ENCODE data around the gene TC2N. TPM values are rescaled to one million over a fixed set of nuclear protein-coding genes. Genes with fewer than 3 reads are reported as not detected.
"Not testable (repeated sequence)": the region's sequence is repeated elsewhere in the genome, so short reads cannot be mapped to it uniquely, and the experiment has no call there.

The TC2N gene
- total RNA-seq, 1 donor from 2014 or later, result 5.7 TPM

DNA sequence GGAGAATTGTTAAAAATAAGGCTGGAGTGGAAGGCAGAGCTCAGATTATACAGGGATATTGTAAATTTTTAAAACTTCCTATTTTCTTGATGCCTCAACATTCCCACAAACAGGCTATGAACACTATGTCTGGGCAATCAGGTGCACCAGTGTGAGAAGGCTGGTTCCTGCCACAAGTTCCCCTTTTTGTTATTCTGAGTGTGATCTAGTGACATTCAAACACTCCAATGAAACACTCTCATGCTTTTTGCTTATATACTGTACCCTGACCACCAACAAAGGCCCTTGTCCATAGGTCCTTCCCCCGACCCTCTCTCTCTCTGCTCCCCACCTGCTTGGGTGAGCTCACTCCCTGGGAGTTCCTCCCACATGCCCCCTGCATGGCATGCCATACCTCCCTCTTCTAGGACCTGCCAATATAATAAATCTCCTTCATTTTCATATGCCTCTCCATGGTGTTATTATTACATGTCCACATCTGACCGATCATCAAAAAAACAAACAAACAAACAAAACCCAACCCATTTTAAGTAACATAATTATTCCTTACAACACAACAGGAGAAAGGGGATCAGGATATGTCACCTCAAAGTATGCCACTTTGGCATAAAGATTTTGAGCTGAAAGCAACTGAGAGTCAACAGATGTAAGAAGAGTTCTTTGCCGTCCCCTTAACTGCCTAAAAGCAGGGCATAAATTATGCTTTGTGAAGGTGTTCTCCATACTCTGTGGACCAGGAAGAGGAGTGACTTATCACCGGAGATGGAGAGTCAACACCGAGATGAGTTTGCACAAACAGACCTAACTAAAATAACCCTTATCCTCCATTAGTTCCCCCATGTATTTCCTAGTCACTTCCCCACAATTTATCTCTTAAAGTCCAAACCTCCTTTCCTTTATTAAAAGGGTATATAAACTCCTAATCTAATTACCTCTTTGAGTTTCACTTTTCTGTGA is 92.9 kb downstream of the TC2N start:
- DNase-seq (ENCODE audit: low spot score in 2 of 2) (no peak), FAIRE-seq (no peak)

DNA sequence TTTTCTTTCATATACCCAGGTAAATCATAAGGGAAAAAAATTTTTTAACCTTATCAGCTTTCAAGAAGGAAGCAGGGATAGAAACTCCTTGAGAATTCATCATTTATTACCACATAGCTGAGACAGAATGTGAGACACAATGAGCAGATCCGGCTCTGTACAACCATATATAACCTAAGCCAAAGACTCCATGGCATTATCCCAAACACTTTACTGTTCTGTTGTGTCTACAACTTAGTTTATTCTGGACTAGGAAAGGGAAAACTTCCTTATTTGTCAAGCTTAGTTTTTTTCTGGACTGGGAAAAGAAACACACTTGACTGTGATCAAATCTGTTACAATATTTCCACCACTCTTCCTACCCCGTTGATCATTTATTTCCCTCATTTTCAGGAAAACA is 97.2 kb downstream of the TC2N start:
- FAIRE-seq, result no peak
- DNase-seq (ENCODE audit: low spot score in 2 of 2), result no peak

DNA sequence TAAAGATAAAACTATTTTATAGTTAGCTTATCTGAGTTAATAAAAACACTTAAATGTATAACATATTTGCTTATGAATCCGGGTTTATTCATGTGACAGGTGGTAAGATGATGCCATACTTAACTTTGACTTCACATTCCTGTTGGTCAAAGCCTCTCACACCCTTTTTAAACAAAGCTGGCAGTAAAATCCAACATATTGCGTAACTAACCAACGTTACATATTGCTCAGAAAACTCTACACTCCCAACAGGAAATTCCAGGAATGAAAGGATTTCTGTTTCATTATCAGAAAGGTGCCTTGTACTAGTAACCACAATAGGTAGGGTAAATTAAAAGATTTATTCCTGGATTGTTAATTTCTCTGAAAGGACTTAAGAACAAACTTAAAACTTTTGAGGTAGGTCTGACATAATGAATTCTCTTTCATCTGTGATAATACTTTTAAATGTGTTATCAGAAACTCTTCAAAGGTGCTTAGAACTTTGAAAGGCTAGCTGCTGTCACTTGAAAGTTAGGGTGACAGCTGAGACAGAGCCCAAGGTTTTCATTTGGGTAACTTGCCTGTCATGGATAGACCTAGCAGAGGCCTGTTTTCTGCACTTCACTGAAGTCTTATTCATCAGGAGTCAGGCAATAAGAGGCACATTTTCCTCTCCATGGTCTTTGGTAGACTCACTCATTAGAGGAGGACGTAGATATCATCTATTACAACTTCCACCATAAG is 111.6 kb downstream of the TC2N start:
- no peak for DNase-seq (ENCODE audit: low spot score in 2 of 2)
- FAIRE-seq, result no peak

GRCh38 chr14:91754819-91755218 is 112.5 kb downstream of the TC2N start:
- DNase-seq (ENCODE audit: low spot score in 2 of 2), result no peak
- FAIRE-seq, result no peak

- no peak for FAIRE-seq
- DNase-seq (ENCODE audit: low spot score in 2 of 2), result no peak
Measured at GRCh38 chr14:91754185-91754584, 113.2 kb downstream of the TC2N start.

DNA sequence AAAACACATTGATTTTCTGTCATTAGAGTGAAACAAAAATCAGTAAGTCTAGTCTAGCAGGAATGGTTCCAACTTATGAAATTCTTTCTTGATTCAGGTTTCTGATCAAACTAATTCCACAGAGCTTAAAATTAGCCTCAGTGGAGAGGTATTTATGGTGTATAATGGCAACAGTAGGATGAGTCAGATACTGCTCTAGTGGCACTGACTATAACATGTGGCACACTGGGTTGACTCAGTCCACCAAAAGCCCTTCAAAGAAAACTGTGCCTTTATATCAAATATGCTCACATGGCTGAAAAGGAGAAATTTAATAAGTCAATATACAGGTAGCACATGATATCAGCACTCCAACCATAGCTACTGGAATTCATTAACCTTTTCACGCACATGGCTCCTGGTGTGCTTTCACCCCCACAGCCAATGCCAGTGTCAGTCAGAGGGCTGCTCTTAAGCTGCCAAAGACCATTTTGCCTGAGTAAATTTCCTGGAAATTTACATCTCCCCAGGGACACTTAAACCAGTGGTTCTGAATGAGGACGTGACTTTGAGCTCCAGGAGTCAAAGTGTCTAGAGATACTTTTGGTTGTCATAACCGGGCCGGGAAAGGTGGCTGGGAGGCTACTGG is 113.7 kb downstream of the TC2N start:
- FAIRE-seq, result no peak
- DNase-seq (ENCODE audit: low spot score in 2 of 2), result no peak

DNA sequence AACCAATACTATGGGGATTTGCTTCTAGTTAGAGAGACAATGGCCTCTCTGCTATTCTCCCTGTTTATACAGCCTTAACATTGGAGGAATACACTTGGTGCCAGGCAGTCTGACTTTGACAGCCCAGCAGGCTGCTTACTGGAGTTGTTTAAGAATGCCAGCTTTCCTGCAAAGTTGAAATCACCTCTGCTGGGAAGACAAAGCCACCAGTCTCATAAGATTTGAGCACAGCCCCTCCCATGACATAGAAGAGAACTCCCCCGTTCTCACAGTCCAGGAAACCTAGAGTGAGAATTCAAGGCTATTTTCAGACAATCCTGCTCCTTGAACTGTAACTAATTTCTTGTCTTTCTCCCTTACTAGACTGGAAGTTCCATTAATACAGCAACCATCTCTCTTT is 114.4 kb downstream of the TC2N start:
- DNase-seq (ENCODE audit: low spot score in 2 of 2), result no peak
- FAIRE-seq, result no peak

GRCh38 chr14:91751719-91752118 is 115.6 kb downstream of the TC2N start:
- DNase-seq (ENCODE audit: low spot score in 2 of 2) (no peak), FAIRE-seq (no peak)

DNA sequence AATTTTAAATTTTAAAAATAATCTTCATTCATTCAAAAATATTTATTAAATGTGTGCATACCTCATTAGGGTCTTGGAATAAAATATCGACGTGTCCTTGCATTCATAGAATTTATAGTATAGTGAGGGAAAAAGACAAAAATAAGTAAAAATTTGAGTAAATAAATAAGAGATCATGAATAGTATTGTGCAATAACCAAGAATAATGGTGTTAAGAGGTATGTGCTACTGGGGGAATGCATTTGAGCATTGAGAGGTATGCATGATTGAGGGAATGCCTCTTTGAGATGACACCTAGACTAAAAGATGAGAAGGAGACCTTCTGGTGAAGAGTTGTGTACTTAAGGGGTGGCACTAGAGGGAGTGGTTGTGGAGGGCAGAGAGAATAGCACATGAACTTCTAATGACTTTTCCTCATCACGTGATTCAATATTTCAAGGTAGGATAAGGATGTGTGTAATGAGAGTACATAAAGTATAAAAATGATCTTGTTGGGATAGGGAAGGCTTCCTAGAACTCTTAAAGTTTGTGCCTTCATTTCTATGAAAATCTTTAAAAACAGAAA is 116.6 kb downstream of the TC2N start:
- FAIRE-seq (no peak), DNase-seq (ENCODE audit: low spot score in 2 of 2) (no peak)

DNA sequence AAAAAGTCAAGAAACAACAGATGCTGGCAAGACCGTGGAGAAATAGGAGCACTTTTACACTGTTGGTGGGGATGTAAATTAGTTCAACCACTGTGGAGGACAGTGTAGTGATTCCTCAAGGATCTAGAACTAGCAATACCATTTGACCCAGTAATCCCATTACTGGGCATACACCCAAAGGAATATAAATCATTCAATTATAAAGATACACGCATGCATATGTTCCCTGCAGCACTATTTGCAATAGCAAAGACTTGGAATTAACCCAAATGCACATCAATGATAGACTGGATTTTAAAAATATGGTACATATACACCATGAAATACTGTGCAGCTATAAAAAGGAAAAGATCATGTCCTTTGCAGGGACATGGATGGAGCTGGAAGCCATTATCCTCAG is 117.5 kb downstream of the TC2N start:
- FAIRE-seq, result no peak
- DNase-seq (ENCODE audit: low spot score in 2 of 2), result no peak

DNA sequence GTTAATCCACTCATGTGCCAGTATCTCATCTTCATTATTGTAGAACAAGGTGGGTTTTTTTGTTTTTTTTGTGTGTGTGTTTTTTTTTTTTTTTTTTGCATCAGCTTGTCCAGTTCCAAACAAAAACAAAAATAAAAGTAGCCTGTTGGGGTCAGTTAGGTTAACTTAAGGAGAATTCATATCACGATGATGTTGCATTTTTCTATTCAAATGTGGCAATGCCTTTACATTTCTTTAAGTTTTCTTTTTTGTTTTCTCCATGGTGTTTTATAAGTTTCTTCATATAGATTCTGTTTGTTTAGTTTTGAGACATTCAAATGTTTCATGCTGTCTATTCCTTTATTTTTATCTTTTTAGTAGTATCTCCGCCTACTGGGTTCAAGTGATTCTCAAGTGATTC is 119.3 kb downstream of the TC2N start:
- DNase-seq (ENCODE audit: low spot score in 2 of 2), result no peak
- no peak for FAIRE-seq

DNA sequence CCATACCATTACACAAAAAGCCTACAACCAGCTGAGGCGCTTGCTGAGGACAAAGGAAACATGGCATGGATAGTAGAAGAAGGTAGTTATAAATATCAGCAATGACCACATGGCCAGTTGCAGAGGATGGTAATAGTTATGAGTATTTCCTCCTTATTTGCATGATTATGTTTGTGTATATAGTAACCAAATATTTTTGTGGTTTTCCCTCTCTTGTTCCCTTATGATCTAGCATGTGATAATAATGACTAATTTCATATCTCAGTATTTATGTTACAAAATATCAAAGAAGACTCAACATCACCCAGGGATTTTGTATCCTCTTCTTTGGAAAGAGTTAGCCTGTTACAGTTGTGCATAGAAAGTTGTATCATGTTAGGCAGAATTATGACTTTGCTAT is 122.0 kb downstream of the TC2N start:
- no peak for FAIRE-seq
- no peak for DNase-seq (ENCODE audit: low spot score in 2 of 2)

GRCh38 chr14:91744068-91744480 is 123.3 kb downstream of the TC2N start:
- FAIRE-seq (no peak), DNase-seq (ENCODE audit: low spot score in 2 of 2) (no peak)

GRCh38 chr14:91743305-91743653 is 124.1 kb downstream of the TC2N start:
- no peak for FAIRE-seq
- no peak for DNase-seq (ENCODE audit: low spot score in 2 of 2)

DNA sequence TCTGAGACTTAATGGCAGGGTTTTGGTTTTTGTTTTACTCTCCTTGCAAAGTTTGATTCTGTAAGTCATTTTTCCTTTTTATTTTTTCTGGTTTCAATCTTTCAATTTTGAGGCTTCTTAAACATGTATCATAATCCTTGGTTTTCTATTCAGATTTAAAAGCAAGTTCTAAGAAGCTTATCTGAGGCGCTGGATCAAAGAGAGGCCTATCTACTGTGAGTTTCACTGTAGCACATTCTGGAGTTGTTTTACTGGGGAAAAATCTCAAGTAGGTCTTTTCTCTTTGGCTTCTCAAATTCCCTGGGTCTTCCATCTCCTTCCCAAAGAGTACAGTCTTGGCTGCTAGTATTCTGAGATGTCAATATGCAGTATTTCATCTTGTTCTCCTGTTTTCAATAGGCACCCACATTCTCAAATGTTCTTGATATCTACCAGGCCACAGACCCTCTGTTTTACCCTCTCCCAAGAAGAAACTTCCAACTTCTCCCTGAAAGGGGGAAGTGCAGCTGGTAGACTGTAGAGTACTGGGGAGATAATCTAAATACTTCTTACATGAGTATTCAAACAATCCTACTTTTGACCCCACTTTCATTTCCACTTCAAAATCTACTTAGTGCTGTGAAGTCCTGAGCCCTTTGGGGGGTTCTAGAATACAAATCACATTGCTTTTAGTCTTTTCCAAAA is 124.6 kb downstream of the TC2N start:
- no peak for FAIRE-seq
- no peak for DNase-seq (ENCODE audit: low spot score in 2 of 2)

DNA sequence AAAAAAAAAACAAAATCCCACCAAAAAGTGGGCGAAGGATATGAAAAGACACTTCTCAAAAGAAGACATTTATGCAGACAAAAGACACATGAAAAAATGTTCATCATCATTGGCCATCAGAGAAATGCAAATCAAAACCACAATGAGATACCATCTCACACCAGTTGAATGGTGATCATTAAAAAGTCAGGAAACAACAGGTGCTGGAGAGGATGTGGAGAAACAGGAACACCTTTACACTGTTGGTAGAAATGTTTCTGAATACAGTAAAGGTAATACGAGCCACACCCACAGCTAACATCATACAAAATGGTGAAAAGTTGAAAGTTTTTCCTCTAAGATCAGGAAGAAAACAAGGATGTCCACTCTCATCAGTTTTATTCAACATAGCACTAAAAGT is 127.5 kb downstream of the TC2N start:
- not testable (repeated sequence) for FAIRE-seq; DNase-seq (ENCODE audit: low spot score in 2 of 2)

GRCh38 chr14:91737619-91738018 is 129.7 kb downstream of the TC2N start:
- DNase-seq (ENCODE audit: low spot score in 2 of 2) (no peak), FAIRE-seq (no peak)

DNA sequence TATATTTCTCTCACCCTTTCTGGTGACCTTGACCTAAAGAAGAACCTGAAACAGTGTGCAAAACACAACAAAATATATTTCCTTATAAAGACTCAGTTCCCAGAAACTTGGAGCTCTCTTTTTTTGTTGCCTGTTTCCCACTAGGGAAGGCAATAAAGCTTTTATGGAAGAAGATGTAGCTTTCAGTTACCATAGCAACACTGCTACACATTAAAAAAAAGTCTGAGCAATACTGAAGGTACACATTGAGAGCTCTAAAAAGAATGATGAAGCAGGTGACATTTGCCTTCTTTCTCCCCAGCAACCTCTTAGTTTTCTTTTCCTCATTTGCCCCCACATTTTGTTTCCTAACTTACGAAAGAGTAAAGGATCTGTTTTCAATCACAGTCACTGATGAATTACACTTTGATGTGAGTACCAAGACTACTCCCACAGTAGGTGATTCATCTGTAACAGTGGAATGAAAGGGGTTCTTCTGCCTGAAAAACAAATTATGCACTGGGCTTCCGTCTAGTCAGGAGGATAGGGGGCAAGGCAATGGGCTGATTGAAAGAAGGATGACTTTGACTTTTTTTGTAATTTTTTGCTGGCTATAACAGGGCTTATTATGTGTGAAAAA is 134.4 kb downstream of the TC2N start:
- FAIRE-seq, result no peak
- peak in 1 of 2 donors; percentile 7 for DNase-seq (ENCODE audit: low spot score in 2 of 2)

DNA sequence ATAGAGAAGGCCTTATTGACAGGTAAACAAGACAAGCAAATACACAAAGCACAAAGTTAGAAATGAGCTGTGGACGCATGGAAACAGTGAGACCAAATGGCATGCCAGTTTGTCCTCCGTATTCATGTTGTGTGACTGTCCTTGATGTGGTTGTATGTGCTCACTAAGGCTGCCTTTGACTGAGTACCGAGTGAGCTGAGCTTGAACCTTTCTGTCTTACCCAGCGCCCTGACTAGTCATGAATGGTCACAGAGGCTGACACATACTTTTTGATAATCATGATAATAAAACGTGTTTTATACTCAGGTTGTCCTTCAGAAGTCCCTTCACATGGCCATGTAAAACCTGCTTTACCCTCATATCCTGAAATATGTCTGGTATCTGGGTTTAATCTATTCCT is 134.9 kb downstream of the TC2N start:
- FAIRE-seq (no peak), DNase-seq (ENCODE audit: low spot score in 2 of 2) (no peak)

GRCh38 chr14:91731986-91732385 is 135.3 kb downstream of the TC2N start, which contains the start of gene CATSPERB:
CATSPERB (minus strand) TSS chr14:91732086; CDS start chr14:91729479, 2,607 bp downstream.
- no peak for FAIRE-seq
- DNase-seq (ENCODE audit: low spot score in 2 of 2), result no peak

Data from frontal cortex (tissue), 4 donors.